Measurements from ENCODE around the gene KLF2. TPM values are rescaled to one million over a fixed set of nuclear protein-coding genes. Genes with fewer than 3 reads are reported as not detected.

KLF2 gene
- total and polyA plus RNA-seq, 2 donors (not counting 1 experiment from before 2014, with no cell fraction given) = 242 to 3,965 TPM

GRCh38 chr19:16361926-16362325, 37.3 kb downstream of the KLF2 start:
- no peak for ATAC-seq (ENCODE audit: low read depth)
- Mint-ChIP-seq H3K4me3 (no peak overlapping the region), H3K27ac (peak overlapping the region; percentile 50), H3K9me3 (ENCODE audit: insufficient read depth) (no peaks in the 10 kb centered on the region), H3K4me1 (peaks cover 92% of the 10 kb centered on the region), H3K27me3 (no peaks in the 10 kb centered on the region)
- no peak overlapping the region for H3K4me3 ChIP-seq (ENCODE audit: control extremely low read depth in 1 of 5, extremely low read depth in 1 of 5, insufficient read depth in 1 of 5, low read depth in 2 of 5, low read length in 4 of 5)
- peaks cover 81 to 98% of the 10 kb centered on the region in 2 donors for H3K4me1 ChIP-seq (ENCODE audit: control insufficient read depth in 2 of 2, insufficient read depth in 2 of 2, low read length in 2 of 2)
- H3K27me3 ChIP-seq (replicated peaks in 1 of 4; ENCODE audit: control extremely low read depth in 1 of 4, control insufficient read depth in 3 of 4, insufficient read depth in 4 of 4, low read length in 3 of 4) = no peaks in the 10 kb centered on the region
- CTCF ChIA-PET = interaction anchor here (0.6 to 3.0 kb wide), 9 partner anchors 20 to 320 kb away, joined by 3 to 13 read pairs (median 7); partner anchors contain the start of gene FAM32A
- H3K27ac ChIP-seq (ENCODE audit: low read length in 2 of 2) = no peak overlapping the region
- 79% methylated on average over 7 of the region's 10 CpGs for WGBS (ENCODE audit: insufficient coverage)
- H2AFZ ChIP-seq (ENCODE audit: insufficient read depth, low read depth, low read length, poor library complexity, severe bottlenecking) = no peak overlapping the region
- H3K9ac ChIP-seq (ENCODE audit: low read length) = no peak overlapping the region
- TF ChIP-seq CTCF (IDR thresholded peaks at IDR 0.05) = no peak
- TF ChIP-seq EZH2 (IDR thresholded peaks at IDR 0.05; ENCODE audit: borderline replicate concordance, insufficient read depth, low read depth, low read length, poor library complexity, severe bottlenecking) = no peak
- H3K36me3 ChIP-seq (replicated peaks in 1 of 2; ENCODE audit: control extremely low read depth in 1 of 2, control insufficient read depth in 1 of 2, extremely low read depth in 1 of 2, insufficient read depth in 2 of 2, low read length in 1 of 2) = peaks cover 0 to 11% of the 10 kb centered on the region in 2 experiments
- H3K79me2 ChIP-seq (ENCODE audit: control insufficient read depth, insufficient read depth, low read length) = peaks cover 56% of the 10 kb centered on the region
- H4K20me1 ChIP-seq (ENCODE audit: control insufficient read depth, insufficient read depth, low read length, poor library complexity, severe bottlenecking) = no peaks in the 10 kb centered on the region
- no peak overlapping the region for H3K4me2 ChIP-seq (replicated peaks; ENCODE audit: low read depth, low read length, poor library complexity, severe bottlenecking)
- intact Hi-C loops (cut with micrococcal nuclease) = no loop called here
- POLR2A ChIA-PET = interaction anchor here (0.6 to 5.1 kb wide), 5 partner anchors 32 to 846 kb away, joined by 3 to 50 read pairs (median 4); no protein-coding TSS in a partner anchor
- H3K9me3 ChIP-seq (ENCODE audit: control extremely low read depth in 1 of 3, control insufficient read depth in 2 of 3, insufficient read depth in 1 of 3, low read length in 2 of 3) = no peaks in the 10 kb centered on the region
- no peak for DNase-seq

- WGBS (ENCODE audit: insufficient coverage) = 98% methylated on average over 18 of the region's 20 CpGs
- H3K9me3 Mint-ChIP-seq (ENCODE audit: insufficient read depth) = no peaks in the 10 kb centered on the region
- ATAC-seq (ENCODE audit: low read depth) (no peak), DNase-seq (peak; percentile 3)
- Histone ChIP-seq H3K4me3 (ENCODE audit: control extremely low read depth in 1 of 5, extremely low read depth in 1 of 5, insufficient read depth in 1 of 5, low read depth in 2 of 5, low read length in 4 of 5) (no peak overlapping the region), H3K9me3 (ENCODE audit: control extremely low read depth in 1 of 3, control insufficient read depth in 2 of 3, insufficient read depth in 1 of 3, low read length in 2 of 3) (no peaks in the 10 kb centered on the region), H3K27ac (ENCODE audit: low read length in 2 of 2) (no peak overlapping the region), H3K27me3 (replicated peaks in 1 of 4; ENCODE audit: control extremely low read depth in 1 of 4, control insufficient read depth in 3 of 4, insufficient read depth in 4 of 4, low read length in 3 of 4) (no peaks in the 10 kb centered on the region), H3K4me1 (ENCODE audit: control insufficient read depth in 2 of 2, insufficient read depth in 2 of 2, low read length in 2 of 2) (peaks cover 82 to 98% of the 10 kb centered on the region in 2 donors), H3K4me2 (replicated peaks; ENCODE audit: low read depth, low read length, poor library complexity, severe bottlenecking) (peak overlapping the region; percentile 86), H4K20me1 (ENCODE audit: control insufficient read depth, insufficient read depth, low read length, poor library complexity, severe bottlenecking) (no peaks in the 10 kb centered on the region), H3K36me3 (replicated peaks in 1 of 2; ENCODE audit: control extremely low read depth in 1 of 2, control insufficient read depth in 1 of 2, extremely low read depth in 1 of 2, insufficient read depth in 2 of 2, low read length in 1 of 2) (peaks cover 0 to 8% of the 10 kb centered on the region in 2 experiments), H2AFZ (ENCODE audit: insufficient read depth, low read depth, low read length, poor library complexity, severe bottlenecking) (no peak overlapping the region), H3K79me2 (ENCODE audit: control insufficient read depth, insufficient read depth, low read length) (peaks cover 50% of the 10 kb centered on the region), H3K9ac (ENCODE audit: low read length) (no peak overlapping the region)
- ChIA-PET CTCF (interaction anchor here (1.3 to 3.0 kb wide), 2 partner anchors 22 to 115 kb away, joined by 3 to 13 read pairs; no protein-coding TSS in a partner anchor), POLR2A (interaction anchor here (0.7 to 12.1 kb wide), 2 partner anchors 35 to 36 kb away, joined by 3 to 337 read pairs; partner anchors contain the start of gene KLF2)
- no peaks in the 10 kb centered on the region for H3K27me3 Mint-ChIP-seq
- peak overlapping the region; percentile 53 for H3K27ac Mint-ChIP-seq
- TF ChIP-seq CTCF (IDR thresholded peaks at IDR 0.05) = no peak
- no peak for TF ChIP-seq EZH2 (IDR thresholded peaks at IDR 0.05; ENCODE audit: borderline replicate concordance, insufficient read depth, low read depth, low read length, poor library complexity, severe bottlenecking)
- H3K4me3 Mint-ChIP-seq = peak overlapping the region; percentile 19
- intact Hi-C loops (cut with micrococcal nuclease) = no loop called here
- peaks cover 83% of the 10 kb centered on the region for H3K4me1 Mint-ChIP-seq
Observed at GRCh38 chr19:16363133-16363851, 38.7 kb downstream of the KLF2 start.

Measured in B cell (primary cell).